MCF 10A (cell line): ENCODE results near the gene GCGR. TPM values are rescaled to one million over a fixed set of nuclear protein-coding genes. Genes with fewer than 3 reads are reported as not detected.

Experiments used
- Bru-seq: library from RNA; stranded (reverse); fragments of 400-500 nt; gene quantifications from one replicate; lab custom pipeline; 2021; lab: Mats Ljungman, UMichigan
- BruChase-seq, 2 experiments: library from RNA; stranded (reverse); fragments of 400-500 nt; gene quantifications; one replicate each; lab custom pipeline; 2021; lab: Mats Ljungman, UMichigan
- BruUV-seq: library from RNA; stranded (reverse); fragments of 400-500 nt; replicated peaks from 2 replicates; lab custom pipeline; 2021; lab: Mats Ljungman, UMichigan
- CTCF ChIA-PET: fragments of 300-600 bp; sonication (Branson Sonifier 250); formaldehyde crosslinking; extraction: SDS; loops from one replicate; lab custom pipeline; 2021; ENCODE audit warnings: antibody characterized with exemption, inconsistent platforms; lab: Yijun Ruan, JAX
- POLR2A ChIA-PET: fragments of 300-600, 350-650 bp; sonication (Branson Sonifier 250); formaldehyde crosslinking; extraction: SDS; loops from one replicate; lab custom pipeline; 2020; ENCODE audit warnings: antibody characterized with exemption, inconsistent platforms; lab: Yijun Ruan, JAX
- DNase-seq: peaks from one replicate; pipeline ENCODE4 v3.0.0-alpha.2; 2018; ENCODE audit not compliant: unreplicated experiment
- H3K27ac Mint-ChIP-seq: one replicate; pipeline ENCODE4 v1.8.0; 2022; ENCODE audit warnings: mild to moderate bottlenecking, low read depth, mixed read lengths; ENCODE audit not compliant: unreplicated experiment
- H3K27me3 Mint-ChIP-seq: one replicate; pipeline ENCODE4 v1.8.0; 2022; ENCODE audit warnings: mixed read lengths; ENCODE audit not compliant: insufficient read depth, unreplicated experiment
- H3K36me3 Mint-ChIP-seq: one replicate; pipeline ENCODE4 v1.8.0; 2022; ENCODE audit warnings: mild to moderate bottlenecking, moderate library complexity, mixed read lengths; ENCODE audit not compliant: insufficient read depth, unreplicated experiment
- H3K4me1 Mint-ChIP-seq: one replicate; pipeline ENCODE4 v1.8.0; 2022; ENCODE audit warnings: mixed read lengths; ENCODE audit not compliant: insufficient read depth, unreplicated experiment
- H3K4me3 Mint-ChIP-seq: one replicate; pipeline ENCODE4 v1.8.0; 2022; ENCODE audit warnings: mild to moderate bottlenecking, moderate library complexity, mixed read lengths; ENCODE audit not compliant: unreplicated experiment
- H3K9me3 Mint-ChIP-seq: one replicate; pipeline ENCODE4 v1.8.0; 2022; ENCODE audit warnings: mixed read lengths; ENCODE audit not compliant: unreplicated experiment
- intact Hi-C: fragments of 100-400 bp; cut with micrococcal nuclease; formaldehyde crosslinking; loops from 2 replicates; pipeline ENCODE4 v1.14.1; 2022
- long read RNA-seq: library from polyadenylated mRNA; stranded (forward); transcript quantifications from one replicate; pipeline ENCODE4 v2.0.0, GENCODE V29; 2022
- total RNA-seq: library from RNA; stranded (reverse); gene quantifications from 2 replicates; pipeline ENCODE4 v1.2.3, GENCODE V29; 2022
- TF ChIP-seq, protein P1 (sequence below): fragments of 200-600 bp; IDR thresholded peaks from one replicate; pipeline ENCODE4 v1.8.0; 2022; ENCODE audit warnings: antibody characterized with exemption, mild to moderate bottlenecking; ENCODE audit not compliant: unreplicated experiment

Gene GCGR
- total RNA-seq, result not detected in 2 replicates
- not detected for Bru-seq, nascent RNA
- BruChase-seq, experiment 1, labeled RNA remaining after a 6-hour chase, result percentile 20 among the genes with signal in this experiment
- BruChase-seq, experiment 2, labeled RNA remaining after a 2-hour chase, result not detected
- long read RNA-seq, result 0 reads

DNA sequence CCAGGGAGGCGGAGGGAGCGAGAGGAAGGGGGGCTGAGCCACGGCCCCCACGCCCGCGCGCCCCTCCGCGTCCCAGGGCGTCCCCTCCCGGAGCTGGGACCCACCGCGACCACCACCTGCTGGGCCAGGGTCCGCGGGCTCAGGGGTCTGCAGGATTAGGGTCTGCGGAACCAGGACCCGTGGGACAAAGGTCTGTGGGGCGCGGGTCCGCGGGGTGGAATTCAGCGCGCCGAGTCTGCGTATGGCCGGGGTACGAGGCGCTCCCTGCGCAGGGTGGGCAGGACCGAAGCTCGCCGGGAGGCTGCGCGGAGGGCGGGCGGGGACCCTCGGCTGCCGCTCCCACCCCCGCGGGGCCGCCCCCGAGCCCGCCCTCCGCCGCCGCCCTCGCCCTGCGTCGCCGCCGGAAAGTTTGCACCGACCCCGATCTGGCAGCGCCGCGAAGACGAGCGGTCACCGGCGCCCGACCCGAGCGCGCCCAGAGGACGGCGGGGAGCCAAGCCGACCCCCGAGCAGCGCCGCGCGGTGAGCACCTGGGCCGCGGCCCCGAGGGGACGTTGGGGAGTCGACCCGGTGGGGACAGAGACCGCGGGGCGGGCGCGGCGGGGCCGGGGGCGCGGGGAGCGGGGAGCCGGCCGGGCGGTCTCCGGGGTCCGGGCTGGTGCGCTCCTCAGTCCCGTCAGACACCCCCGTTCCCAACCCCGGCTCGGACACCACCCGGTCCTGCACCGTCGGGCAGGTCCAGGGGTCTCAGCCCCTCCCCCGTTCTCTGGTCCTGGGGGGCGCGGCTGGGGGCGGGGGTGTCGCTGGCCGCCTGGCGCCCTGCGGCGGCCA, at the start of gene GCGR:
Gene GCGR, plus strand, starts transcription at position 423 of the 831 bp plus-strand sequence. CDS start 4,869 bp downstream, outside the sequence.
- no TSS peak for BruUV-seq
- peaks cover 88% of the 10 kb centered on the region for H3K27me3 Mint-ChIP-seq
- H3K4me3 Mint-ChIP-seq, result no peak within 1 kb of the TSS
- no peaks in the 10 kb centered on the region for H3K9me3 Mint-ChIP-seq
- TF ChIP-seq, protein P1, sequence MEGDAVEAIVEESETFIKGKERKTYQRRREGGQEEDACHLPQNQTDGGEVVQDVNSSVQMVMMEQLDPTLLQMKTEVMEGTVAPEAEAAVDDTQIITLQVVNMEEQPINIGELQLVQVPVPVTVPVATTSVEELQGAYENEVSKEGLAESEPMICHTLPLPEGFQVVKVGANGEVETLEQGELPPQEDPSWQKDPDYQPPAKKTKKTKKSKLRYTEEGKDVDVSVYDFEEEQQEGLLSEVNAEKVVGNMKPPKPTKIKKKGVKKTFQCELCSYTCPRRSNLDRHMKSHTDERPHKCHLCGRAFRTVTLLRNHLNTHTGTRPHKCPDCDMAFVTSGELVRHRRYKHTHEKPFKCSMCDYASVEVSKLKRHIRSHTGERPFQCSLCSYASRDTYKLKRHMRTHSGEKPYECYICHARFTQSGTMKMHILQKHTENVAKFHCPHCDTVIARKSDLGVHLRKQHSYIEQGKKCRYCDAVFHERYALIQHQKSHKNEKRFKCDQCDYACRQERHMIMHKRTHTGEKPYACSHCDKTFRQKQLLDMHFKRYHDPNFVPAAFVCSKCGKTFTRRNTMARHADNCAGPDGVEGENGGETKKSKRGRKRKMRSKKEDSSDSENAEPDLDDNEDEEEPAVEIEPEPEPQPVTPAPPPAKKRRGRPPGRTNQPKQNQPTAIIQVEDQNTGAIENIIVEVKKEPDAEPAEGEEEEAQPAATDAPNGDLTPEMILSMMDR, result no peak
- H3K4me1 Mint-ChIP-seq, result peaks cover 1% of the 10 kb centered on the region
- intact Hi-C loops, result no loop called here
- POLR2A ChIA-PET, result no interaction called here
- no peaks in the 10 kb centered on the region for H3K36me3 Mint-ChIP-seq
- DNase-seq, result no peak
- CTCF ChIA-PET, result no interaction called here
- no peak within 1 kb of the TSS for H3K27ac Mint-ChIP-seq

DNA sequence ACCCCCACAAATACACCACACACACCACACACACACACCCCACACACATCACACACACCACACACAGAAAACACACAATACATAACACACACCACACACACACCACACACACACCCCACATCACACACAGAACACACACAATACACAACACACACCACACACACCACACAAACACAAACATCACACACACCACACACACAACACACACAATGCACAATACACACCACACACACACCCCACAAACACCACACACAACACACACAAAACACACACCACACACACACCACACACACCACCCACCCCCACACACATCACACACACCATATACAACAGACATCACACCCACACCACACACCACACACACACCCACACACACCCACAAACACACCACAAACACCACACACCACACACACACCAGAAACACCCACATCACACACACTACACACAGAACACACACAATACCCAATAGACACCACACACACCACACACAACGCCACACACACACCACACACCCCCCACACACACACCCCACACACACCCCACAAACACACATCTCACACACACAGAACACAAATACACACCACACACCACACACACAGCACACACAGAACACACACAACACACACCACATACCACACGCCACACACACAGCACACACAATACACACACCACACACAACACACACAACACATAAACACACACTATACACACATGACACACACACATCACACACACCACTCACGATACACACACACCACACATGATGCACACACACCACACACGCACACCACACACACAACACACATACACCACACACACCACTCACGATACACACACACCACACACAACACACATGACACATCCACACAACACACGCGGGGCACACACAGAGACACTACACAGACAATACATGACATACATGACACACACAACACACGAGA, 11.0 kb upstream of the GCGR start:
- no peaks in the 10 kb centered on the region for H3K4me1 Mint-ChIP-seq
- BruUV-seq, result no TSS peak

DNA sequence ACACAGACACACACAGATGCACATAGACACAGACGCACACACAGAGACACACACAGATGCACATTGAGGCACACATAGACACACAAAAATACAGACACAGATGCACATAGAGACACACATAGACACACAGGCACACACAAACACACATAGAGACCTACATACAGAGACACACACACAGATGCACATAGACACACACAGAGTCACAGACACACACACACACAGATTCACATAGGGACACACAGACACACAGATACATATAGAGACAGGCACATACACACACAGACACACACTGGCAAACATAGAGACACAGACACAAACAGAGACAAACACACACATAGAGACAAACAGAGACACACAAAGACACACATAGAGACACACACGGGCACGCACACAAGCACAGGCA, 9.9 kb upstream of the GCGR start:
- Mint-ChIP-seq H3K9me3 (no peaks in the 10 kb centered on the region), H3K27ac (no peak overlapping the region), H3K4me1 (no peaks in the 10 kb centered on the region), H3K36me3 (no peaks in the 10 kb centered on the region), H3K27me3 (peaks cover 2% of the 10 kb centered on the region), H3K4me3 (no peak overlapping the region)
- TF ChIP-seq, protein P1, result no peak
- intact Hi-C loops, result no loop called here
- ChIA-PET POLR2A (no interaction called here), CTCF (interaction anchor here (0.7 kb wide), 1 partner anchor 693 kb away, joined by 3 read pairs; no protein-coding TSS in a partner anchor)
- BruUV-seq, result no TSS peak
- DNase-seq, result no peak

More for the DNA sequence above, 11.0 kb upstream of the GCGR start:
- CTCF ChIA-PET, result no interaction called here
- TF ChIP-seq, protein P1, result no peak
- intact Hi-C loops, result no loop called here
- Mint-ChIP-seq H3K27me3 (no peaks in the 10 kb centered on the region), H3K27ac (no peak overlapping the region), H3K9me3 (no peaks in the 10 kb centered on the region), H3K4me3 (no peak overlapping the region), H3K36me3 (no peaks in the 10 kb centered on the region)
- POLR2A ChIA-PET, result no interaction called here
- no peak for DNase-seq
